LNCaP clone FGC (cell line): ENCODE data around the gene COPA.
"Not testable (repeated sequence)": the region's sequence is repeated elsewhere in the genome, so short reads cannot be mapped to it uniquely, and the experiment has no call there.

Experiments
- DNase-seq: peaks from one replicate; pipeline ENCODE4 v3.0.0-alpha.2; 2011; ENCODE audit warnings: low read depth
- H3K4me3 ChIP-seq: 2 replicates; pipeline ENCODE4 v1.5.1; 2011; ENCODE audit warnings: mild to moderate bottlenecking, low read depth, low read length, control low read depth
- CTCF ChIP-seq: IDR thresholded peaks from 2 replicates; pipeline ENCODE4 v1.5.1; 2012; ENCODE audit warnings: mild to moderate bottlenecking; ENCODE audit not compliant: control insufficient read depth, insufficient read depth; ENCODE audit errors: extremely low read depth

The COPA gene

GRCh38 chr1:160308451-160309184 lies 34.4 kb downstream of the COPA start:
- no peak for TF ChIP-seq CTCF

GRCh38 chr1:160307118-160307791 lies 35.8 kb downstream of the COPA start:
- DNase-seq, result no peak
- no peak for TF ChIP-seq CTCF
- H3K4me3 ChIP-seq, result no peak overlapping the region

More at GRCh38 chr1:160308451-160309184, 34.4 kb downstream of the COPA start:
- H3K4me3 ChIP-seq, result no peak overlapping the region
- DNase-seq, result no peak

GRCh38 chr1:160300173-160300572 lies 42.9 kb downstream of the COPA start:
- no peak for DNase-seq
- no peak overlapping the region for H3K4me3 ChIP-seq
- no peak for TF ChIP-seq CTCF

GRCh38 chr1:160296036-160296435 lies 47.0 kb downstream of the COPA start:
- no peak for DNase-seq
- H3K4me3 ChIP-seq, result no peak overlapping the region
- no peak for TF ChIP-seq CTCF

GRCh38 chr1:160293020-160293968 lies 49.8 kb downstream of the COPA start:
- DNase-seq, result no peak
- no peak for TF ChIP-seq CTCF
- H3K4me3 ChIP-seq, result no peak overlapping the region

- H3K4me3 ChIP-seq, result no peak overlapping the region
- DNase-seq, result peak; percentile 44
- TF ChIP-seq CTCF, result peak; percentile 90
Observed at GRCh38 chr1:160291248-160292220, 51.5 kb downstream of the COPA start.

- not testable (repeated sequence) for DNase-seq, H3K4me3 ChIP-seq
Observed at GRCh38 chr1:160287769-160288168, 55.3 kb downstream of the COPA start.
